ENCODE data around the gene HEPHL1.
"Not testable (repeated sequence)": the region's sequence is repeated elsewhere in the genome, so short reads cannot be mapped to it uniquely, and the experiment has no call there.

The HEPHL1 gene, protein sequence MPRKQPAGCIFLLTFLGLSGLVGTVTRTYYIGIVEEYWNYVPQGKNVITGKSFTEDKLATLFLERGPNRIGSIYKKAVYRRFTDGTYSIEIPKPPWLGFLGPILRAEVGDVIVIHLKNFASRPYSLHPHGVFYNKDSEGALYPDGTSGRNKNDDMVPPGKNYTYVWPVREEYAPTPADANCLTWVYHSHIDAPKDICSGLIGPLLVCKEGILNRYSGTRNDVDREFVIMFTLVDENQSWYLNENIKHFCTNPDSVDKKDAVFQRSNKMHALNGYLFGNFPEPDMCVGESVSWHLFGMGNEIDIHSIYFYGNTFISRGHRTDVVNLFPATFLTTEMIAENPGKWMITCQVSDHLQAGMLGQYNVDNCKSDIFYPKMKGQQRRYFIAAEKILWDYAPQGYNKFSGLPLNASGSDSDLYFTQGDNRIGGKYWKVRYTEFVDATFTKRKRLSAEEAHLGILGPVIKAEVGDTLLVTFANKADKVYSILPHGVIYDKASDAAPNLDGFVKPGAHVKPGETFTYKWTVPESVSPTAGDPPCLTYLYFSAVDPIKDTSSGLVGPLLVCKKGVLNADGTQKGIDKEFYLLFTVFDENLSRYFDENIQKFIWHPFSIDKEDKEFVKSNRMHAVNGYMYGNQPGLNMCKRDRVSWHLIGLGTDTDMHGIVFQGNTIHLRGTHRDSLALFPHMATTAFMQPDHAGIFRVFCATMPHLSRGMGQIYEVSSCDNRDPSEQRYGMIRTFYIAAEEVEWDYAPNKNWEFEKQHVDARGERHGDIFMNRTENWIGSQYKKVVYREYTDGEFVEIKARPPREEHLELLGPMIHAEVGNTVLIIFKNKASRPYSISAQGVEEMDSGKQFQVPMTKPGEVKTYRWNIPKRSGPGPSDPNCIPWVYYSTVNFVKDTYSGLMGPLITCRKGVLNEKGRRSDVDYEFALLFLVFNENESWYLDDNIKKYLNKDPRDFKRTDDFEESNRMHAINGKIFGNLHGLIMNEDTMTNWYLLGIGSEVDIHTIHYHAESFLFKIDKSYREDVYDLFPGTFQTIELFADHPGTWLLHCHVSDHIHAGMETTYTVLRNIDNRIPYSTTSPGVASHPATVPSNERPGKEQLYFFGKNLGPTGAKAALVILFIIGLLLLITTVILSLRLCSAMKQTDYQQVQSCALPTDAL

GRCh38 chr11:94020777-94021481 lies at the start of gene HEPHL1:
HEPHL1 (plus strand) TSS chr11:94021354; CDS start chr11:94021369, 15 bp downstream.
- Histone ChIP-seq H3K4me1 (ENCODE audit: control insufficient read depth, insufficient read depth, low read length) (peaks cover 7% of the 10 kb centered on the region; the same call in 1 of the 2 replicates), H3K9me3 (ENCODE audit: control insufficient read depth, insufficient read depth, low read length) (no peaks in the 10 kb centered on the region), H3K9ac (ENCODE audit: low read depth, low read length) (no peak within 1 kb of the TSS)

DNA sequence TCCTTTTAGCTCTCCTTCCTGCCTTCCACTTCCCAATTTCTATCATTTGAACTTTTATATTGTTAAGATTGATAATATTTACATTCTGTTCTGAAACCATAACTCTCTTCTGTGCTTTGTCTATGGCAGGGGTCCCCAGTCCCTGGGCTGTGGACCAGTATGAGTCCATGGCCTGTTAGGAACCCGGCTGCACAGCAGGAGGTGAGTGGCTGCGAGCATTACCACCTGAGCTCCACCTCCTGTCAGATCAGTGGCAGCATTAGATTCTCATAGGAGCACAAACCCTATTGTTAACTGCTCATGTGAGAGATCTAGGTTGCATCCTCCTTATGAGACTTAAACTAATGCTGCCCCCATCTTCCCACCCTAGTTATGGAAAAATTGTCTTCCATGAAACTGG lies 48.4 kb upstream of the HEPHL1 start:
- Histone ChIP-seq H3K27ac (ENCODE audit: low read depth, low read length) (no peak overlapping the region), H3K9ac (ENCODE audit: low read depth, low read length) (no peak overlapping the region)

More at GRCh38 chr11:94020777-94021481, at the start of gene HEPHL1:
- Histone ChIP-seq H3K4me3 (ENCODE audit: low read depth, low read length) (no peak within 1 kb of the TSS), H3K27me3 (ENCODE audit: control insufficient read depth, insufficient read depth, low read length) (no peaks in the 10 kb centered on the region), H3K27ac (ENCODE audit: low read depth, low read length) (no peak within 1 kb of the TSS), H3K36me3 (ENCODE audit: control insufficient read depth, insufficient read depth, low read length) (no peaks in the 10 kb centered on the region)

GRCh38 chr11:93973322-93974051 lies 47.7 kb upstream of the HEPHL1 start:
- H3K9ac ChIP-seq (ENCODE audit: low read depth, low read length); H3K27ac ChIP-seq (ENCODE audit: low read depth, low read length): not testable (repeated sequence)

More for the DNA sequence above, 48.4 kb upstream of the HEPHL1 start:
- Histone ChIP-seq H3K36me3 (ENCODE audit: control insufficient read depth, insufficient read depth, low read length) (no peaks in the 10 kb centered on the region), H3K9me3 (ENCODE audit: control insufficient read depth, insufficient read depth, low read length) (peaks cover 4% of the 10 kb centered on the region; the same call in 1 of the 2 replicates), H3K27me3 (ENCODE audit: control insufficient read depth, insufficient read depth, low read length) (no peaks in the 10 kb centered on the region), H3K4me1 (ENCODE audit: control insufficient read depth, insufficient read depth, low read length) (no peaks in the 10 kb centered on the region; the same call in 1 of the 2 replicates), H3K4me3 (ENCODE audit: low read depth, low read length) (no peak overlapping the region)

GRCh38 chr11:93974759-93975158 lies 46.4 kb upstream of the HEPHL1 start:
- H3K4me3 ChIP-seq (ENCODE audit: low read depth, low read length) = no peak overlapping the region
- no peaks in the 10 kb centered on the region; the same call in 1 of the 2 replicates for H3K4me1 ChIP-seq (ENCODE audit: control insufficient read depth, insufficient read depth, low read length)
- no peaks in the 10 kb centered on the region for H3K36me3 ChIP-seq (ENCODE audit: control insufficient read depth, insufficient read depth, low read length)
- no peaks in the 10 kb centered on the region for H3K27me3 ChIP-seq (ENCODE audit: control insufficient read depth, insufficient read depth, low read length)
- no peak overlapping the region for H3K27ac ChIP-seq (ENCODE audit: low read depth, low read length)
- H3K9ac ChIP-seq (ENCODE audit: low read depth, low read length) = no peak overlapping the region
- H3K9me3 ChIP-seq (ENCODE audit: control insufficient read depth, insufficient read depth, low read length) = peaks cover 4% of the 10 kb centered on the region; the same call in 1 of the 2 replicates

More at GRCh38 chr11:93973322-93974051, 47.7 kb upstream of the HEPHL1 start:
- not testable (repeated sequence) for H3K4me3 ChIP-seq (ENCODE audit: low read depth, low read length); H3K4me1 ChIP-seq (ENCODE audit: control insufficient read depth, insufficient read depth, low read length); H3K27me3 ChIP-seq (ENCODE audit: control insufficient read depth, insufficient read depth, low read length); H3K36me3 ChIP-seq (ENCODE audit: control insufficient read depth, insufficient read depth, low read length); H3K9me3 ChIP-seq (ENCODE audit: control insufficient read depth, insufficient read depth, low read length)

DNA sequence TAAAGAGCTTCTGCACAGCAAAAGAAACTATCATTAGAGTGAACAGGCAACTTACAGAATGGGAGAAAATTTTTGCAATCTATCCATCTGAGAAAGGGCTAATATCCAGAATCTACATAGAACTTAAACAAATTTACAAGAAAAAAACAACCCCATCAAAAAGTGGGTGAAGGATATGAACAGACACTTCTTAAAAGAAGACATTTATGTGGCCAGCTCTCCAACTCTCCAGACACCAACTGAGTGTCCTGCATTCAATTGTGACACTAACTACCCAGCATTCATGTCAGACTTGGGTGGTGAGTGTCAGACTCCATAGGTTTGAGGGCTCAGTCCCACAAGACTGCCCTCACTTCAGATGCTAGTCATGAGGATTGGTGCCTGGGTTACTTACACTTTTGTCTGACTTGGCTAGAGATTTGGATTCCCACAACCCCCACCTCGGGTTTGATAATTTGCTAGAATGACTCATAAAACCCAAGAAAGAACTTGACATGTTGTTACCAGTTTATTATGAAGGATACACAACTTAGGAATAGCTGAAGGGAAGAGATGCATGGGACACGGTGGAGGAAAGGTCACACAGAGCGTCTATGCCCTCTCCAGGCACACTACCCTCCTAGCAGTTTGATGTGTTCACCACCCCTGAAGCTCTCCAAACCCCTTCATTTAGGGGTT lies 44.4 kb upstream of the HEPHL1 start:
- H3K4me1 ChIP-seq (ENCODE audit: control insufficient read depth, insufficient read depth, low read length); H3K4me3 ChIP-seq (ENCODE audit: low read depth, low read length); H3K27me3 ChIP-seq (ENCODE audit: control insufficient read depth, insufficient read depth, low read length); H3K27ac ChIP-seq (ENCODE audit: low read depth, low read length); H3K36me3 ChIP-seq (ENCODE audit: control insufficient read depth, insufficient read depth, low read length); H3K9ac ChIP-seq (ENCODE audit: low read depth, low read length); H3K9me3 ChIP-seq (ENCODE audit: control insufficient read depth, insufficient read depth, low read length): not testable (repeated sequence)

- Histone ChIP-seq H3K27me3 (ENCODE audit: control insufficient read depth, insufficient read depth, low read length) (no peaks in the 10 kb centered on the region), H3K9ac (ENCODE audit: low read depth, low read length) (no peak overlapping the region), H3K27ac (ENCODE audit: low read depth, low read length) (no peak overlapping the region), H3K36me3 (ENCODE audit: control insufficient read depth, insufficient read depth, low read length) (no peaks in the 10 kb centered on the region), H3K4me3 (ENCODE audit: low read depth, low read length) (no peak overlapping the region), H3K9me3 (ENCODE audit: control insufficient read depth, insufficient read depth, low read length) (no peaks in the 10 kb centered on the region), H3K4me1 (ENCODE audit: control insufficient read depth, insufficient read depth, low read length) (no peaks in the 10 kb centered on the region)
These were observed 37.5 kb upstream of the HEPHL1 start for GRCh38 chr11:93983542-93984195.

DNA sequence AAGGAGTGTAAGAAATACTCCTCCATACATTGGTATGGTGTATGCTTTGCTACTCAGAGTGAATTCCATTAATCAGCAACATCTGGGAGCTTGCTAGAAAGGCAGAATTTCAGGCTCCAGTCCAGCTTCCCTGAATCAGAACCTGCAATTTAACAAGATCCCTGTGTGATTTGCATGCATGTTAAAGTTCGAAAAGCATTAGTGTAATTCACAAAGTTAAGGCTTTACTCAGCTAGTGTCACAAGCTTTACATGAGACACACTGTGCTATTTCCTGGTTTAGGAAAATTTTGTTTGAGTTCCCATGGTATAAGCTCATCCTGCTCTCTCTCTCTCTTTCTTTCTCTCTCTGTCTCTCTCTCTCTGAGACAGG lies 37.0 kb upstream of the HEPHL1 start:
- Histone ChIP-seq H3K4me3 (ENCODE audit: low read depth, low read length) (no peak overlapping the region), H3K9ac (ENCODE audit: low read depth, low read length) (no peak overlapping the region), H3K27ac (ENCODE audit: low read depth, low read length) (no peak overlapping the region), H3K4me1 (ENCODE audit: control insufficient read depth, insufficient read depth, low read length) (no peaks in the 10 kb centered on the region), H3K27me3 (ENCODE audit: control insufficient read depth, insufficient read depth, low read length) (no peaks in the 10 kb centered on the region), H3K36me3 (ENCODE audit: control insufficient read depth, insufficient read depth, low read length) (no peaks in the 10 kb centered on the region), H3K9me3 (ENCODE audit: control insufficient read depth, insufficient read depth, low read length) (no peaks in the 10 kb centered on the region)

DNA sequence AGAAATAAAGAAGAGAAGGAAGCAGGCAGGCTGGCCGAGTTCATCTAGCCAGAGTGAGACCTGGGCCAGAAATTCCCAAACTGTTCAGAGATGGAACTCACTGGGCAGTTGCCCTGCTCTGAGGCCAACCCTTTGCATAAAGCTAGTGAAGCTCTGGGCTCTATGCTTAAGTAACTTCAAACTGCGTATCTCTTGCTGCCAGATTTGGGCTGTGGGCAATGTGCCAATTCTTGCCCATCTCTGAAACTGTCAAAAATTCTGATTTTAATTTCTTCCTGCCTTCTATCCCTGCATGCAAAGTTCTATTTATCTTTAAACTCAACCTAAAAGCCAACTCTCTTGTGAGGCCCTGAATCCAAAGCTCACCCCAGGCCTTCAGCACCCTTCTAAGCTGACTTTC lies 36.2 kb upstream of the HEPHL1 start:
- Histone ChIP-seq H3K27ac (ENCODE audit: low read depth, low read length) (no peak overlapping the region), H3K36me3 (ENCODE audit: control insufficient read depth, insufficient read depth, low read length) (no peaks in the 10 kb centered on the region), H3K9ac (ENCODE audit: low read depth, low read length) (no peak overlapping the region), H3K27me3 (ENCODE audit: control insufficient read depth, insufficient read depth, low read length) (no peaks in the 10 kb centered on the region), H3K4me3 (ENCODE audit: low read depth, low read length) (no peak overlapping the region), H3K9me3 (ENCODE audit: control insufficient read depth, insufficient read depth, low read length) (no peaks in the 10 kb centered on the region), H3K4me1 (ENCODE audit: control insufficient read depth, insufficient read depth, low read length) (no peaks in the 10 kb centered on the region)

- Histone ChIP-seq H3K27ac (ENCODE audit: low read depth, low read length) (no peak overlapping the region), H3K36me3 (ENCODE audit: control insufficient read depth, insufficient read depth, low read length) (no peaks in the 10 kb centered on the region), H3K4me1 (ENCODE audit: control insufficient read depth, insufficient read depth, low read length) (no peaks in the 10 kb centered on the region), H3K9ac (ENCODE audit: low read depth, low read length) (no peak overlapping the region), H3K27me3 (ENCODE audit: control insufficient read depth, insufficient read depth, low read length) (no peaks in the 10 kb centered on the region), H3K4me3 (ENCODE audit: low read depth, low read length) (no peak overlapping the region), H3K9me3 (ENCODE audit: control insufficient read depth, insufficient read depth, low read length) (no peaks in the 10 kb centered on the region)
These were observed 34.4 kb upstream of the HEPHL1 start for GRCh38 chr11:93986716-93987115.

All from HUES48 (cell line).